Thymus (tissue), 11 donors: Measurements from ENCODE around the gene BBOF1. TPM values are rescaled to one million over a fixed set of nuclear protein-coding genes. Genes with fewer than 3 reads are reported as not detected.
"Not testable (repeated sequence)": the region's sequence is repeated elsewhere in the genome, so short reads cannot be mapped to it uniquely, and the experiment has no call there.

Experiments used
- DNase-seq, 9 donors: peaks; one replicate each; pipeline ENCODE4 v3.0.0-alpha.2; 2013; ENCODE audit warnings: low spot score in 9 of 9, low read depth in 6 of 9, missing footprints in 1 of 9
- H3K27ac ChIP-seq, 2 donors: one replicate each; pipeline ENCODE4 v1.5.1; 2013; ENCODE audit warnings: control low read depth in 1 of 2, low read depth in 1 of 2, low read length in 1 of 2, mild to moderate bottlenecking in 1 of 2, moderate library complexity in 1 of 2
- H3K27me3 ChIP-seq, 2 donors: one replicate each; pipeline ENCODE4 v1.5.1; 2013; ENCODE audit warnings: low read length in 1 of 2; ENCODE audit not compliant: control insufficient read depth in 2 of 2, insufficient read depth in 1 of 2
- H3K36me3 ChIP-seq, 2 donors: one replicate each; pipeline ENCODE4 v1.5.1; 2013; ENCODE audit warnings: low read length in 1 of 2, mild to moderate bottlenecking in 1 of 2, moderate library complexity in 1 of 2; ENCODE audit not compliant: control insufficient read depth in 2 of 2, insufficient read depth in 2 of 2
- H3K4me1 ChIP-seq, 2 donors: one replicate each; pipeline ENCODE4 v1.5.1; 2013; ENCODE audit warnings: low read length in 2 of 2; ENCODE audit not compliant: control insufficient read depth in 2 of 2, insufficient read depth in 2 of 2
- H3K4me3 ChIP-seq, 2 donors: one replicate each; pipeline ENCODE4 v1.5.1; 2013; ENCODE audit warnings: low read length in 2 of 2, control low read depth in 1 of 2, mild to moderate bottlenecking in 1 of 2
- H3K9me3 ChIP-seq, 2 donors: one replicate each; pipeline ENCODE4 v1.5.1; 2013; ENCODE audit warnings: low read length in 1 of 2, mild to moderate bottlenecking in 1 of 2; ENCODE audit not compliant: control insufficient read depth in 2 of 2, insufficient read depth in 1 of 2
- WGBS: extraction: QIAGEN DNeasy Blood & Tissue Kit; methylation state at CpG from one replicate; pipeline ENCODE4 v1.1.7; 2013; 5-methylcytosine and 5-hydroxymethylcytosine counted together
- polyA plus RNA-seq: library from polyadenylated mRNA; stranded (reverse); fragments of 200-250 nt; gene quantifications from one replicate; pipeline ENCODE4 v1.2.3, GENCODE V29; 2013
- total RNA-seq: library from RNA; stranded (reverse); fragments of 120-200 nt; gene quantifications from one replicate; pipeline ENCODE4 v1.2.4, GENCODE V29; 2013
- donor health status: healthy.

The BBOF1 gene
- total and polyA plus RNA-seq, 2 donors: 4.2 to 5.1 TPM

DNA sequence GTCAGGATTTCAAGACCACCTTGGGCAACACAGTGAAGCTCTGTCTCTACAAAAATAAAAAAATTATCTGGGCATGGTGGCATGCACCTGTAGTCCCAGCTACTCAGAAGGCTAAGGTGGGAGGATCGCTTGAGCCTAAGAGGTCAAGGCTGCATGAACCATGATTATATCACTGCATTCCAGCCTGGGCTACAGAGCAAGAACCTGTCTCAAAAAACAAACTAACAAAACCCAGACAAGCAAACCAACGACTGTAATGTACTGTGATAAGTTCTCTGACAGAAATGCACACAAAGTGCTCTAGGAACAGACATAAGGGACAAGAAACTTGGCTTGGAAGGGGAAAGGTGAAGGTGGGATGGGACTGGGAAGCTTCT, 22.4 kb upstream of the BBOF1 start:
- H3K9me3 ChIP-seq: no peaks in the 10 kb centered on the region
- H3K27ac ChIP-seq: no peak overlapping the region
- peaks cover 0 to 3% of the 10 kb centered on the region in 2 donors for H3K36me3 ChIP-seq
- no peak for DNase-seq
- no peak overlapping the region for H3K4me3 ChIP-seq
- H3K4me1 ChIP-seq: no peaks in the 10 kb centered on the region
- no peaks in the 10 kb centered on the region for H3K27me3 ChIP-seq
- WGBS: 95% methylated on average over 2 of the region's 2 CpGs

DNA sequence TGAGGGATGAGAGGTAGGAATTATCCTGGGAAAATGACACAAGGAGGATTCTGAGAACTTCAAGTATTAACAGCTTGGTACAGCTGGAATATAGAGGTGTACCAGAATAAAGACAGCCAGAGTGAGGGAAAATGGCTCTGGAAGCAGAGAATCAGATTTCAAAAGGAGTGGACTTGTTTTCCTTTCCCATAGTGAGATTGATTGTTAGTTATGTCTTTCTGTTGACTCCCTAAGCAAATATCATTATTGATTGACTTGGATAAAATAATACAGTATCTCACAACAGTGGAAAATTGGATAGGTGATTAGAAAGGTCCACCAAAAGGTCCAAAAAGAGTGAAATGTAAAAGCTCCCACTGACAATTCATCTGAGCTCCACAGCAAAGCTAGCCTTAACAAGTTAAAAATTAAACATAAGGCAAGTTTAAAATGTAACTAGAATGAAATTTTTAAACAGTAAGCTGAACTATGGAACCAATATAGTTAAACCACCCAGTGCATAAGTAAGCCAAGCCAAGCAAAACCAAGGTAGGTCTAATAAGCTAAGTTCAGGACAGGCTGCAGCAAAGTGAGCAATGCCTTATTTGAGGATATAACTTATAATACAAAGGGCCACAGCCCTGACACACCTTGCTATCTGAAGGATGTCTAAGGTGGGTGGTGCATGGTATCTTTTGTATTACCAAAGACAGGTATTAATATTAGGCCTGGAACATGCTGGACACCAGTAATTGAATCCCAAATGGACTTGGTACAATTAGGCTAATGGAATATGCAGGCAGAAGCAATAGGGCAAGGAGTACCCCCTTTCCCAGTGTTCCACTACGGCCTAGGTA, 21.8 kb upstream of the BBOF1 start:
- 100% methylated on average over 1 of the region's 1 CpG for WGBS
- H3K4me3 ChIP-seq: no peak overlapping the region
- H3K36me3 ChIP-seq: peaks cover 0 to 3% of the 10 kb centered on the region in 2 donors
- H3K9me3 ChIP-seq: no peaks in the 10 kb centered on the region
- no peaks in the 10 kb centered on the region for H3K27me3 ChIP-seq
- no peak for DNase-seq
- no peaks in the 10 kb centered on the region for H3K4me1 ChIP-seq
- no peak overlapping the region for H3K27ac ChIP-seq

DNA sequence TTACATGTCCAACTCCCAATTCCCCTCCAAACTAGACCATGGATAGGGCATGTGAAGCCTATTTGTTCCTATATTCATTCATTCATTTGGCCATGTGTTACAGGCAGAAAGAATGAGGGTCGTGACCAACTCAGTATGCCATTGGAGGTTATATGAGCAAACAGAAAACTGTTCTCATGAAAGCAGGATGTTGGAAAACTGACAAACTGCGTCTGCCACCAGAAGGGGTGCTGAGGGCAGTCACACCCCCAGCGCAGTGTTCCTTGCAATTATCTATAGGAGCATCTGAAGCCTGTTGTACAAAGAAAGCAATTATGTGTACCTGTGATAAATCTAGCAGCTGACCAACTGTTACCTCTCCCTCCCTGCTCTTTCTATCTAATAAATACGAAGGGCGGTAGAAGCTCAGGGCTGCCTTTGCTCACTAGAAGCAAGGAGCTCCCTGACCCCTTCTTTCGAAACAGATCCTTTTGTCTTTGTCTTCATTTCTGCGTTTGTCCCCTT, 21.2 kb upstream of the BBOF1 start:
- WGBS: 97% methylated on average over 7 of the region's 7 CpGs
- no peaks in the 10 kb centered on the region for H3K27me3 ChIP-seq
- H3K27ac ChIP-seq: no peak overlapping the region
- H3K4me3 ChIP-seq: no peak overlapping the region
- DNase-seq: no peak
- peaks cover 0 to 3% of the 10 kb centered on the region in 2 donors for H3K36me3 ChIP-seq
- no peaks in the 10 kb centered on the region for H3K9me3 ChIP-seq
- H3K4me1 ChIP-seq: no peaks in the 10 kb centered on the region

DNA sequence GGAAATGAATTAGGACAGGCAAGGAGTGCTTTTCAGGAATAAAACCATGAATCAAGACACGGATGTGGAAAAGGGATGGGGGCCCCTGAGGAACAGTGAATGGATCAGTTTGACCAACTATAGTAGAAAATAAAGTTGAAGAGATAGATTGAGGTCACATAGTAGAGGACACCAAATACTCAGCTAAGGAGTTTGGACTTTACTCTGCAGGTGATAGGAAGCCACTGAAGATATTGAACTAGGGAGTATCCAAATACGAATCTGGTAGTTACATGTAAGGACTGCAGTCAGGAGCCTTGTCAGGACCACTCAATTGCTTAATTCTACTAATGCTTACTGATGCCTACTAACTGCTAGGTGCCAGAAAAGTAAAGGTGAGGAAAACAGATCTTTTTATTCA, 20.4 kb upstream of the BBOF1 start:
- 98% methylated on average over 2 of the region's 2 CpGs for WGBS
- Histone ChIP-seq H3K9me3 (no peaks in the 10 kb centered on the region), H3K27me3 (no peaks in the 10 kb centered on the region), H3K27ac (no peak overlapping the region), H3K4me3 (no peak overlapping the region), H3K4me1 (no peaks in the 10 kb centered on the region), H3K36me3 (peaks cover 3 to 4% of the 10 kb centered on the region in 2 donors)
- DNase-seq: no peak

DNA sequence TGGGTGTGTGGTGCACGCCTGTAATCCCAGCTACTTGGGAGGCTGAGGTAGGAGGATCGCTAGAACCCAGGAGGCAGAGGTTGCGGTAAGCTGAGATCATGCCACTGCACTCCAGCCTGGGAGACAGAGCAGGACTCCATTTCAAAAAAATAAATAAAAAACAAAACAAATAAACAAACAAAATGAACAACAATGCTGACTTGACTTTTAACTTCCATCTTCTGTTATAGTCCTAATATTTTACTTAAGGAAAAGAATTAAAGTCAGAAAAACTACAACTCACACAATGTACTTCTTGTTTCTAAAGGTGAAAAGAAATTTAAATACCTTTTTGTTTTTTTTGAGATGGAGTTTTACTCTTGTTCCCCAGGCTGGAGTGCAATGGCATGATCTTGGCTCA, 13.5 kb upstream of the BBOF1 start:
- not testable (repeated sequence) for H3K27me3 ChIP-seq, H3K4me3 ChIP-seq, H3K27ac ChIP-seq, H3K36me3 ChIP-seq, H3K9me3 ChIP-seq, DNase-seq, H3K4me1 ChIP-seq
- 97% methylated on average over 3 of the region's 3 CpGs for WGBS

DNA sequence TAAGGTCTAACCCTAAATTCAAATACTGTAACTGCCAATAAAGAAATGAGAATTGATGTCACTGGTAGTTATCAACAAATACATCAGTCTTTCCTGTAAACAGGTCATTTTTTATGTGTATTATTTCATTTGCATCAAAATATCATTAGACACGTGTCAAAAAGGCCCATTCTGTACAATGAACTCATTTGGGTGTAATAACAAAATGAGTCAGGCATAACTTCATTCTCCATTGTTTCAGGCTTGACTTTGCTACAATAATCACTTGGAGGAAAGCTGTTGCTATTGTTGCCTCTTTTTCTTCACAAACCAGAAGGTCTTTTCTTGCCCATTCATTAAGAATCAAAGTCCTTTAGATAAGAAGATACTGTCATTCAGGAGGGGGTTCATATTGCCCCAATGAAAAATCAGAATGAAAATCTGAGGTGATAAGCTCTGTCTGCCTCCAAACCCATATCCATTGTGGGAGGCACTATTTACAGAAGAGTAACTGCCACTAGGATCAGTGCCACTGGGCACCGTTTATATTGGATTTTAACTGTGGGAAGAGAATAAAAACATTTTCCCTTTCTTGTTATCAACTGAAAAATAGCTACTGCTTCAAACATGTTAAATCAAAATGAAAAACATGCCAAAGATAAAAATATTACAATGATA, 10.2 kb upstream of the BBOF1 start:
- no peak for DNase-seq
- H3K27me3 ChIP-seq: no peaks in the 10 kb centered on the region
- no peak overlapping the region for H3K27ac ChIP-seq
- no peaks in the 10 kb centered on the region for H3K4me1 ChIP-seq
- no peaks in the 10 kb centered on the region for H3K9me3 ChIP-seq
- no peak overlapping the region for H3K4me3 ChIP-seq
- peaks cover 4 to 11% of the 10 kb centered on the region in 2 donors for H3K36me3 ChIP-seq
- 97% methylated on average over 2 of the region's 2 CpGs for WGBS

DNA sequence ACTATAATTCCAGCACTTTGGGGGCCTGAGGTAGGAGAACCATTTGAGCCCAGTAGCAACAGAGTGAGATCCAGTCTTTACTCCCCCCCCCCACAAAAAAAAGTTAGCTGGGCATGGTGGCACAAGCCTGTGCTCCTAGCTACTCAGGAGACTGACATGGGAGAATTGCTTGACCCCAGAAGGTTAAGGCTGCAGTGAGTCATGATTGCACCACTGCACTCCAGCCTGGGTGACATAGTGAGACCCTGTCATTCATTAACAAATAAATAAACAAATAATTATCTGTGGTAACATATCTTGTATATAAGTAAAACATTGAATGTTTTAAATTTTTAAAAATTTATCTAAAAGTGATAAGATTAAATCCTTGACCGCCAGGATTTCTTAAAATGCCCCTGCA, 4.8 kb upstream of the BBOF1 start:
- DNase-seq: no peak
- no peak overlapping the region for H3K27ac ChIP-seq
- H3K27me3 ChIP-seq: no peaks in the 10 kb centered on the region
- H3K36me3 ChIP-seq: peaks cover 0 to 8% of the 10 kb centered on the region in 2 donors
- no peak overlapping the region for H3K4me3 ChIP-seq
- peaks cover 0 to 4% of the 10 kb centered on the region in 2 donors for H3K4me1 ChIP-seq
- H3K9me3 ChIP-seq: no peaks in the 10 kb centered on the region
- 98% methylated on average over 1 of the region's 1 CpG for WGBS

DNA sequence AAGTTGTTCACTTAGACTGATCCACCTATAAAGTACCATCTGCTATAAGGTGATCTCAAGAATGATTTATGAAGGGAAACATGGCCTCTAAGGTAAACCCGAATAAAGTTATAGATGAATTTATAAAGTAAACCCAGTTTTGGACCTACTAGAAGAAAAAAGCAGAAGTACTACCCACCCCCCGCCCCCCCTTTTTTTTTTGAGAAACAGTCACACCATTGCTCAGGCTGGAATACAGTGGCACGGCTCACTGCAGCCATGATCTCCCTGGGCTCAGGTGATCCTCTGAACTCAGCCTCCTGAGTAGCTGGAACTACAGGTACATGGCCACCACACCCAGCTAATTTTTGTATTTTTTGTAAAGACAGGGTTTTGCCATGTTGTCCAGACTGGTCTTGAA, 4.0 kb upstream of the BBOF1 start:
- H3K4me1 ChIP-seq: peaks cover 5 to 6% of the 10 kb centered on the region in 2 donors
- H3K36me3 ChIP-seq: peaks cover 0 to 4% of the 10 kb centered on the region in 2 donors
- H3K9me3 ChIP-seq: no peaks in the 10 kb centered on the region
- no peaks in the 10 kb centered on the region for H3K27me3 ChIP-seq
- DNase-seq: no peak
- H3K4me3 ChIP-seq: no peak overlapping the region
- no peak overlapping the region for H3K27ac ChIP-seq
- WGBS: 74% methylated on average over 3 of the region's 3 CpGs

DNA sequence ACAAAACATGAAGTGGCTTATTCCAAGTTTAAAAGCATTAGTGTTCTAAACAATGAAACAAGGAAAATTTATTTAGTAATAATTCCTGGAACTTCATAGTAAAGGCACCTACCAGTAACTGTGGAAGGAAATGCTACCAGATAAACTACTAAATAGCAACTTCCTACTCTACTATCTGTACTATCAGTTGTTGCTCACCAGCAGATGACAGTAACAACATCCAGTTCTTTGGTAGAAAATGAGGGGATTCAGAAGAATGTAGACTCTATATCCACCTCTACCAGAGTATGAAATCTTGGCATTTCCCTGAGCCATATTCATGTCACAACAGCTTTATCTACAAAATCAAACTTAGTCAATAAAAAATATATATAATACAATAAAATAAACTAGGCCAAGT, 3.2 kb upstream of the BBOF1 start:
- peaks cover 5 to 6% of the 10 kb centered on the region in 2 donors for H3K4me1 ChIP-seq
- H3K4me3 ChIP-seq: no peak overlapping the region
- DNase-seq: no peak
- no peaks in the 10 kb centered on the region for H3K27me3 ChIP-seq
- H3K27ac ChIP-seq: no peak overlapping the region
- no peaks in the 10 kb centered on the region for H3K36me3 ChIP-seq
- H3K9me3 ChIP-seq: no peaks in the 10 kb centered on the region
